HG03354 (cell line): Measurements from ENCODE around the gene PPP6R2.

Experiments used
- ATAC-seq: cut with Tn5 transposase; IDR thresholded peaks from one replicate; pipeline ENCODE4 v1.9.1; 2021; ENCODE audit warnings: mild to moderate bottlenecking; ENCODE audit not compliant: unreplicated experiment, poor library complexity, severe bottlenecking

Gene PPP6R2

DNA sequence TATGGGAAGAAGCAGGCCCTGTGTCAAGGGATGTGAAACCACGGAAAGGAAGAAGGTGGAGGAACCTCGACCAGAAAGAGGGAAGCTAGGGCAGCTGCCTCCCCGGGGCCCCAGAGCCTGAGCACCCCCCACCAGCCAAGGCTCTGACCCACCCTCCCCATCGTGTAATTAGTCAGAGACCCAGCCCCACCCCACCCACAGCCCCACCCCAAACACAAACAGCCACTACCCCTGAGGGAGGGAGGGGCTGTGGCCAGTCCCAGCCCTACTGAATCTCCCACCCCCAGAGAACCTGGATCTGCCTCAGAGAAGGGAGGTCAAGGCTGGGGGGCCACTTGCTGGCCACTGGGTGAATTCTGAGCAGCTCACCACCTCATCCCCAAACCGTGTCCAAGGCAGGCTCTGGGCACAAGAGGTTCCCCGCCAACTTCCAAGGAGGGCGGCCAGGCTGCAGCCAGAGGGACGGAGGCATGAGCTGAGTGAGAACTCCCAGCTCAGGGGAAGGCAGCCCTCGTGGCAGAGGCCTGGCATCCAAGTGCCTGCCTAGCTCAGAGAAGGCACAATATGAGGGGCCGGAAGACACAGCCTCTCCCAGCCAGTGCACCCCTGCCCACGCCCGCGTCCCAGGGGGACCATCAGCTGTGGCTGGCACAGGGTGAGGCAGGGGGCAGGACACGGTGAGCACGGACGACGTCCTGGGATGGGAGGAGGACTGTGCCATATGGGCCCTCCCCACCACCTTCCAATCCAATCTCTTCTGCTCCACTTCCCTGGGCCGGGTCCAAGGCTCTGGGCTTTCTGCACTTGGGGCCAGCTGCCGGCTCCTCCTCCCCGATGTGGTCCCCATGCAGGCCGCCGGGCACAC, 38.4 kb upstream of the PPP6R2 start:
- no peak for ATAC-seq

DNA sequence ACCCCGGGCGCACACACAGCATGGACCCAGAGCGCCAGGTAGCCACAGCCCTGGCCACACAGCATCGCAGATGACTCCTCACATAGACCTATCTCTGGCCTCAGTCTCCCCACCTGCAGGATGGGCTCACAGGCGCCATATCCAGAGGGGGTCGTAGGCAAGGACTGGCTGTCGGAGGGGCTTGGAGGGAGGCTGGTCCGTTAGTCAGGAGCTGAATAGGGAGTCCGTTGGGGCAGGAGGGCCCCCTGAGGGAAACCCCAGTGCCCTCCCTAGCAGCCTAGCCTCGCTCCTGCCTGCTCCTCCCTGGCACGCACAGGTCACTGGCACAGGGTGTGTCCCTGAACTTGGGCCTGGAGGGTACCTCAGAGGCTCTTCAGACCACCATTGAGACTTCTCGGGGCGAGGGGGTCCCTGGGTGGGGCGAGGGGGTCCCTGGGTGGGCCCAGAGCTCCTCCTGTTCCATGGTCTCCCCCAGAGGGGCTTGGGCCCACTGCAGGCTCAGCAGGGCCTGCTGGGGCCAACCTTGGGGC, 37.7 kb upstream of the PPP6R2 start:
- ATAC-seq, result no peak

DNA sequence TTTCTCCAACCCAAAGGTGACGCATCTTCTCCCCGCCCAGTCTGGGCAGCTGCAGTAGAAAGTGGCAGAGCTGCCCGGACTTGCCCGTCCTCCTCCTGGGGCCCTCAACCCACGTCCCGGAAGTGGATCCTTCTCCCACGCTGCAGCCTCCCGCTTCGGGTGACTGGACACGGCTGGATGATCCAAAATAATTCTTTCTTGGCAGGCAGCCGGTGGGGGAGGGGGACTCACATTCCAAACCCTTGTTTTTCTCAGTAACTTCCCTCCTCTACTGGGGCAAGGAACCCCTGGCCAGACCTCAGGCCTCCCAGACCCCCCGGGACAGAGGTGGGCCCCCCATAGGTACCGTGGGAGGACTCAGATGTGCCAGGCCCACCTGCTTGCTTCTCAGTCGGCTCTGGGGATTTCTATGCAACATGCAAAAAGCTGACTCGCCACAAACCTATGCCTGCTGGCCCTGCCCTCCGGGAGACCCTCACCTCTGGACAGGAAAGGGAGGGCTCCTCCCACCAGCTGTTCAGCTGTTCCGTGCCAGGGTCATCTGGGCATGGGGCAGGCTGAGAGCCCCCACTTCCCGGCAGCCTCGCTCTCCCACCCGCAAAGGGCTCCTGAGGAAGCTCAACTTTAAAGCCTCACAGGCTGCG, 37.1 kb upstream of the PPP6R2 start:
- ATAC-seq, result no peak

DNA sequence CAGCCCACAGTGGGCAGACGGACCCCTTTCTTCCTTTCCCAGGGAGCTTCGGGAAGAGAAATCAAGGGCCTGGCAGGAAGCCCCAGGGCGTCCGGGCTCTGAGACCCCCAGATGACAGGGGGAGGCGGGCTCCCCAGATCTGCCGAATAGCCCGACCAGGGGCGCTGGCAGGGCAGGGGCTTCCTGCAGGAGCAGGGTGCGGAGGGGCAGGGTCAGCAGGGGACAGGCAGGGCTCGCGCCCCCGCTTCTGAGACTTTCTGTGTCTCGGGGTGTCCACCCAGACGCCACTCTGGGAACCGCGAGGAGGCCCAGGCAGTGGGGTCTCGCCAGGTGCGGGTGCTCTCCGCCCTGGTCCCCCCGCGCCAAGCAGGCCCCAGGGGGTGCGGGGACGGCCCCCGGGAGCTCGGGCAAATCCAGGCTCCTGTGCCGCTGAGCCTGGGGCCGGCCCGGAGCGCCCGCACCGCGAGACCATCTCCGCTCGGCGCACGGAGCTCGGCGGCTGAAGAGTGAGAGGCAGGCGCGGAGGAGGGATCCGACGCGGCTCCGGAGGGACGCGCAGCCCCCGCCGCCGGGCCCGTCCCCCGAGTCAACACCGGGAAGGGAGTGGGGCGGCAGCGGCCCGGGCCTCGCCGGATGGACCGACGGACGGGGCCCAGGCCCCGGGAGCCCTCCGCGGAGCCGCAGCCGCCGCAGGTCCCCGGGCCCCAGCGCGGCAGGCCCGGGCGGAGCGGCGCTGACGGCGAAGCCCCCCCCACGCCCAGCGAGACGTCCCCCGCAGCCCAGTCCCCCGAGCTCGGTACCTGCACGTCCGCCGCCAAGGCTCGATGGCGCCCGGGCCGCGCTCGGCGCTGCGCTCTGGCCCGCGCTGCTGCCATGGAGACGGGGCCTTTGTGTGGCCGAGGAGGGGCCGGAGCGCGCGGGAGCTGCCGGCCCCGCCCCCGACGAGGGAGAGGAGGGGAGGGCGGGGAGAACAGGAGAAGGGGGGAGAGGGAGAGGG, 36.1 kb upstream of the PPP6R2 start, which contains the start of gene PLXNB2:
Gene PLXNB2 (minus strand): TSS at position 894 of the 997 bp plus-strand sequence. CDS start 17,062 bp downstream, outside the sequence.
- peak; percentile 44 for ATAC-seq

DNA sequence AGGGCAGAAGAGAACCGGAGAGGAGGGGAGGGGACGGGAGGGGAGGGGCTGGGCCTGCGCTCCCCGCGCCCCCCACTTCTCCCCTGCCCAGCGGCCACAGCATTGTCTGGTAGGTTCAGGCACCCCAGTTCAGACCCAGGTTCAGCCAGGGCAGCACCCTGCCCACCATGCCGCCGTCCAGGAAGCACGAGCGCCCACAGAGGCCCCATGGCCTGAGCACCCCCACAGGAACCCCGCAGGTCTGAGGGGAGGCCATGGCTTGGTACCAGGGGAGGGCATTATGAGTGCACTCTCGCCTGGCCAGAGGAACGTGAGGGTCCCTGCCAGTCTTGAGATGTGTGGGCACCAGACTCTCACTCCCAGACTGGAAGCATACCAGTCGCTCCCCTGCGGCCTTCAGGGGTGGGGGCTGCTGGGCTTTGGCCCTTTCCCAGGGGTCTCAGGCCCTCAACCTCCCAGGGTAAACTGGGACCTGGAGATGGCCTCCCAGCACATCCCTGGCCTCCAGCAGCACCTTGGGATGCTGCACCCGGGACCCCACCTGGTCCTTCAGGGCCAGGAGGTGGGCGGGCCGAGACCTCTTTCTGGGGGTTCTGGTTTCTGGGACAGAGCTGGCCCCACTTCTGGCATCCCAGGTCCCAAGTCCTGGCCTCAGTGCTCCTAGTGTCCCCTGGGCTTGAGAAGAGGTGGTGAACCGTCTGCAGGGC, 35.1 kb upstream of the PPP6R2 start:
- ATAC-seq, result no peak

DNA sequence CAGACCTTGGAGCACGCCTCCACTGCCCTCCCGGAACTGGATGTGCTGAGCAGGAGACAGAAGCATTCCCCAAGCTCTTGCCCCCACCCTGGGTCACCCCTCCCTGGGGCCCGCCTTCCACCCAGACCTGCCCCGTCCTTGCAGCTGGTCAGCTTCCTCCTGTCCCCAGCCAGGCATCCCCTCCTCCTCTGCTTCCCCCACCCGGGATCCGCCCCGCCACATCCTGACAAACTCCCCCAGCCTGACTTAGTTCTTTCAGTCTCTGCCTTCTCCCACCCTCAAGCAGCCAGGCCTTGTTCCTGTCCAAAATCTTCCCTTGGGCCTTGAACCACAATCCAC, 34.6 kb upstream of the PPP6R2 start:
- no peak for ATAC-seq

DNA sequence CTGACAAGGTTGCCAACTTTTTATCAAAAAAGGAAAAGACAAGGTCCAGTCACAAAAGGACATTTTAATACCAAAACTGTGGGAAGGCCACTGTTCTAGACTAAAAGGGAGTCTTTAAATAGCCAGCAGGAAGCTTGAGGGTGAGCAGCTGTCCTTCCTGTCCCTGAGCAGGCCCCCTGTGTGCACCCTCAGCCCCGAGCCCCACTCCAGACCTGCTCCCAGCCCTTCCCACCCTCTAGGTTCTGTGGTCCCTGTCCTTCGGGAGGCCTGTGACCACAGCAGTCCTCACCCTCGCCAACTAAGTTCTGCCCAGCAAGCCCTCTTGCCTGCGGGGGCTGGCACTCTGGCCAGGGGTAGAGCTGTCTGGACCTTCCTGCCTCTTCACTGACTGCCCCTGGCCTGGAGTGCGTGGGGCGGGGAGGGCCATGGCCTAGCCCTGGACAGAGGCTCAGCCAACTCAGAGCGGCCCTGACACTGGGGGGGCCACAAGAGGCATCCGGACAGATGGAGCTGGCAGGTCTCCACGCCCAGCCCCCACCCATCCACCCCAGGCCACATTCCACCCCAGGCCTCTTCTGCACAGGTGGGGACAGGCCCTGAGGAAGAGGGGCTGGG, 34.0 kb upstream of the PPP6R2 start:
- ATAC-seq, result no peak

DNA sequence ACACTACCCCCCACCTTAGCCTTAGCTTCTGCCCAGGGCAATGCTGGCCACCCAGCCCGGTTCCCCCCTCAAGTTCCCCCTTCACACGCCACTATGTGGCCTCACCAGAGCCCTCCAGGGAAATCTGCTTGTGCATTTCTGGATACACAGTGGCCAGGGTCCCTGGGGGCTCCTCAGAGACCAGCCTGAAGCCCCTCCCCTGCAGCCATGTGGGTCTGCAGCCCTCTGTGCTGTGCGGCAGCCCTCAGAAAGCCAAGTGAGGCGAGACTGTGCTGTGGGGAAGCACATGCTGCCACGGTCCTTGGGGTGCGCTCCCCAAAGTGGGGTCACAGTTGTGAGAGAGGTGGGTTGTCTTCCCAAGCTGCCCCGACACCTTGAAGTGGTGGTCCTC, 33.5 kb upstream of the PPP6R2 start:
- no peak for ATAC-seq

DNA sequence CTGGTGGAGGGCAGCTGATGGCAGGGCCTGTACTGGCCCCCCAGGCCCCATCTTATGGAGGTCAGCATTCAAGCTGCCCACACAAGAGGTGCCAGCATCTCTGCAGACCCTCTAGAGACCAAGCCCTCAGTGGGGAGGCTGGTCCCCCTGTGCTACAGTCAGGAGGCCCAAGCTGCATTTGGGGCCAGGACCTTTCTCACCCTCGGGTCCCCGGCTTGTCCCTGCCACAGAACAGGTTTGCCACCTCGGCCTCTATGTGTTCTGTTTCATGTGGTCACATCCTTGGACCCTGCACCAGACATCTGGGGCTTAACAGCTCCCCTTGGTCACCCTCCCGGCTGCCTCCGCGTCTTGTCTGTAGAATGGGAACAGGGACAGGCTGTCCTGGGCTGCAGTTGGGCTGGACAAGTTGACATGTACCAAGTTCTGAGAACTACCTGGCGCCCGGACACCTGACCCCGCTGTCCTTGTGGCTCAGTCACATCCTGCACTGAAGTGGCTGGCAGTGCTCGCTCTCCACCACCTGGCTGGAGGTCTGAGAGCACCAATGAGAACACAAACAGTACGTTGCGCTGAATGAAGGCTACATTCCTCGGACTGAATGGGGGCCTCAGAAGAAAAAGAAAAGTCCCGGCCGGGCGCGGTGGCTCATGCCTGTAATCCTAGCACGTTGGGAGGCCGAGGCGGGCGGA, 33.0 kb upstream of the PPP6R2 start:
- ATAC-seq, result no peak

DNA sequence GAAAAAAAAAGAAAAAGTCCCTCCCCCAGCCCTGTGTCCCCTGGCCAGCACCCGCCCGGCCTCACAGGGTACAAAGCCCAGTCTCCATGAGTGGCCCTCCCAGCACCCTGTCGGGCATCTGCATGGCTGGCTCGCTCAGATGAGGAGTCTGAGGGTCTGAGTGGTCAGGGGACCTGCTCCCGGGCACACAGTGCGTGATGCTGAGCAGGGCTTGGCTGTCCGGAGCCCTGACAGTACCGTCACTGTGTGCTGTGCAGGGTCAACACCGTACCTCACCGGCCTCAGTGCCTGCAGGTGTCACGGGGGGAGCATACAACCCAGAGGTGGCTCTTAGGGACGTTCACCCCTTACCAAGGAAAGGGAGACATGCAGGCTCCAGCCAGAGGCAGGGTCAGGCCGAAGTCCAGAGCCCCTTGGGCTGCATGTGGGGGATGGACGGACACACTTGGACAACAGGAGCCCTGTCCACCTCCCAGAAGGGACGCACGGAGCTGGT, 32.1 kb upstream of the PPP6R2 start:
- no peak for ATAC-seq

DNA sequence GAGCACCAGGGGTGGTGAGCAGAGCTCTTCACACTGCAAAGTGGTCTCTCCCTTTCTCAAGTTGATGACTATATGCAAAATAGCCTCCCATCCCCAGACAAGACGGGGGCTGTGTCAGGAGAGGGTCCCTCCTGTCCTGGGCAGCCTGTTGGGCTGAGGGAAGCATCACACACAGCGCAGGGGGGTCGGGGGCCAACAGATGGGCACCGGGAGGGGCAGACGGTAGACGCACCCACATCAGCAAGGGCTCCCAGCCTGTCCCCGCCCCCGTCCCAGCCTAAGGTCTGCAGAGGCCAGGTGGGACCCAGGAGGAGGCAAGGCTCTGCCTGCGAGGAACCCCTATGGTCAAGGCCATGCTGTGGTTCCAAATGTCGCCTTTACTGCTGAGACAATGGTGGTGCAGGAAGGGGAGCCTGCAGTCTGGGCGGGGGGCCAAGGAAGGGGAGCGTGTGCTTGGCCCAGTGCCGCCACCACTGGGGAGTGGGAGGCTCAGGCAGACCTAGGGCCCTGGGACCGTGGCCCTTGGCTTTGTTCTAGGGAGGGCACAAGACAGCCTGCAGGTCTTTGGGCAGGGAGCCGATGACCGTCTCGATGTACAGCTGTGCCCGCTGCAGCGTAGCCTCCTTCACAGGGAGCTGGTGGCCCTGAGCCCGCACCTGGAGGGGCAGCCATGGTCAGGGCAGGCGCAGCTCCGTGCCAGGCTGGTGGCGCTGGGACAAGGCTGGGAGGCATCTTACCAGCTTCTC, 31.3 kb upstream of the PPP6R2 start:
- no peak for ATAC-seq

DNA sequence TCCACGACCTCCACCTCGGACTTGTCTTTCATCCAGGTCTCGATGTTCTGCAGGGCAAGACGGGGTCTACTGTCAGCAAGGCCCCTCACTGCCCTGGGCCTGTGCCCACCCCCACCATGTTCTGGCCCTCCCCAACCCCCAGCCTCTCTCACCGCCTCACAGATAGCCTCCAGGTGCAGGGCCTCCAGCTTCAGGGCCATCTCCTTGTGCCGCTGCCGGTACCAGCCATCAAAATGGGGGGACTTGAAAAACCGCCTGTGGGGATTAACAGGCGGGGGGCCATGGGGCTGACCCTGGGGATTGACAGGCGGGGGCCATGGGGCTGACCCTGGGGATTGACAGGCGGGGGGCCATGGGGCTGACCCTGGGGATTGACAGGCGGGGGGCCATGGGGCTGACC, 30.8 kb upstream of the PPP6R2 start:
- ATAC-seq, result no peak

DNA sequence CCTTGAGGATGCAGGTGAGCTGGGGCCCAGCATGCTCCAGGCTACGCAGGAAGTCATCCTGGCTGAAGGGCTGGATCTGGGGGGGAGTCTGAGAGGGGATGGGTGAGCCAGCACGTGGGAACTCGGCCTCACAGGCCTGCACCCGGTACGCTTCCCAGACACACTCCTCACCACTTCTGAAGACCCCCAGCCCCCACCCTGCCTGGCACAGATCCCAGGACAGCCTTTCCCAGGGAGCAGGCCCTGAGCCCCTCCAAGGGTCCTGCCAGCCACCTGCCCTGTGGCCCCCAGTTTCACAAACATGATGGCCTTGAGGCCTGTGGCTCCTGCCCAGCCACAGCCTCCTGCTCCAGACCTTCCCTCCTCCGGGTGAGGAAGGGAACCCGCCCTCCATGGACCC, 30.1 kb upstream of the PPP6R2 start:
- no peak for ATAC-seq

DNA sequence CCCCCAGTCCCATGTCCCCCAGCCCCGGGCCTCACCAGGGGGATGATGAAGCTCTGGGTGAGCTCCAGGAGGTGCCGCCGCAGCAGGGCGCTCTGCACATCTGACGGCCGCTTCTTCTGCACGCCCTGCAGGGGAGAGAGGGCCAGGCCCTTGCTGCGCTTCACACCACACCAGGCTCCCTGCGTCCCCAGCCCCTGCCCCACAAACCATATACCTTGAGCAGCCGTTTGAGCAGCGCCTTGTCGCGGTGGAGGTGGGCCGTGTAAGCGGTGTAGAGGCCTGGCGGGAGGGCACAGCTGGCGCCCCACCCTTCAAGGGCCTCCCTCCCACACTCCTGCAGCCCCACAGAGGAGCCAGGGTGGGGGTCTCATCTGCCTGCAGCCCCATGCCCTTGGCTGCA, 29.5 kb upstream of the PPP6R2 start:
- ATAC-seq, result no peak

DNA sequence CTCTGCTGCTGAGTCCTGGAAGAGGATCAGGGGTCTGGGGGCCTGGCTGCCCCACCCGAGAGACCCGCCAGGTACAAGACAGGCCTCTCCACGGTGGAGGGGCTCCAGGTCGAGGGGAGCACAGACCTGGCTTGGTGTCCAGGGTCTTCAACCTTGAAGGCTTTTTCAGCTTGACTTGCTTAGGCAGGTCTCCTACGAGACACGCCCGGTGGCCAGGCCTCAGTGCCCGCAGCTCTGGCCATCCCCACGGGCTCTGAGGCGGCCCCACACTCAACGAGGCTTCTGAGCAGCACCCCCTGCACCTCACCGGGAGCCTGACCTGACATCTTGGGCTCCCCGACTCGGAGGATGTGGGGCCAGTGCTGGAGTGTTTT, 29.1 kb upstream of the PPP6R2 start:
- ATAC-seq, result no peak

DNA sequence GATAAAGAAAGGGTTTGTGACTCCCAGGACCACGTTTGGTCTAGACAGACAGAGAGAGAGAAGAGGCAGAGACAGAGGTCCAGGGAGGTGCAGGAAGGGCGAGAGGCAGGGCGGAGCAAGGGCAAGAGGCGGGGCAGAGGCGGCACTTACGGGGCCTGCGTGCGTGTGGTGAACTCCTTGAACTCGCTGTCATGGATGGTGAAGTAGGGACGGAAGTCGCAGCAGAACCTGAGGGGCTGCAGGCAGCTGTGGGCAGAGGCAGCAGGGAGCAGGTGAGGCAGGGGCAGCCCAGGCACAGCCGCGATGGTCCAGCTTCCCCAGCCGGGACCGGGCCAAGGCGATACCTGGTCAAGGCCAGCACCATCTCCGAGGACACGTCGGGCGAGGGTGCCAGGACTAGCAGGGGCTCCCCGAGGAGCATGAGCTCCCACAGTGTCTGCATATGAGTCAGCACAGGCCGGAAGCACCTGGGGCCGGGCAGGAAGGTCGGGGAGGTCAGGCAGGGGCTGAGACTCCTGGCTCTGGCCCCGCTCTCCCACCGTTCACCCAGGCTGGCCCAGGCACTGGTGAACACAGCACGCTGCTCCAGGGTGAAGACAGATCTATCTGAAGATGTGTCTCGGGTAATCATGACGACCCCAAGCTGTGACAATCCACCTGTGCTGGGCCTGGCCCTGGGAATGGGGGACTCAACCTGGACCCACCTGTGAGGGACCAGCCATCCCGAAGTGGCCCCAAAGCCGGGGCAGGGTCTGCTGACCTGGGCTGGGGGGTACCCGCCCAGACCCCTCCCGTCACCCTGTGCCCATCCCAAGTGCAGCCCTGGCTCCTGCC, 28.5 kb upstream of the PPP6R2 start:
- ATAC-seq, result peak; percentile 80
